Mesothelial cell of epicardium (in vitro differentiated cells): ENCODE results near the gene MID1. TPM values are rescaled to one million over a fixed set of nuclear protein-coding genes. Genes with fewer than 3 reads are reported as not detected.

ENCODE experiments used
- DNase-seq, 2 experiments: peaks; one replicate each; pipeline ENCODE4 v3.0.0; 2021; ENCODE audit warnings: low spot score in 2 of 2; ENCODE audit not compliant: unreplicated experiment in 2 of 2
- H3K27ac Mint-ChIP-seq: 2 replicates; pipeline ENCODE4 v1.8.0; 2021; ENCODE audit warnings: mixed read lengths
- H3K27me3 Mint-ChIP-seq: 2 replicates; pipeline ENCODE4 v1.8.0; 2021; ENCODE audit warnings: low read depth, mixed read lengths
- H3K36me3 Mint-ChIP-seq: 2 replicates; pipeline ENCODE4 v1.8.0; 2021; ENCODE audit warnings: mixed read lengths
- H3K4me1 Mint-ChIP-seq: 2 replicates; pipeline ENCODE4 v1.8.0; 2021; ENCODE audit warnings: mixed read lengths
- H3K4me3 Mint-ChIP-seq: 2 replicates; pipeline ENCODE4 v1.8.0; 2021; ENCODE audit warnings: mild to moderate bottlenecking, moderate library complexity, mixed read lengths
- H3K9me3 Mint-ChIP-seq: 2 replicates; pipeline ENCODE4 v1.8.0; 2021; ENCODE audit warnings: mixed read lengths
- CTCF ChIP-seq: fragments of 200-600 bp; sonication (generic); IDR thresholded peaks from one replicate; pipeline ENCODE4 v1.5.0; 2021; ENCODE audit warnings: antibody characterized with exemption; ENCODE audit not compliant: unreplicated experiment
- total RNA-seq: library from RNA; stranded (reverse); gene quantifications from 3 replicates; pipeline ENCODE4 v1.2.1, GENCODE V29; 2021

The MID1 gene
- total RNA-seq, 1 donor from 2014 or later: 48.3 TPM

GRCh38 chrX:10582945-10583344 lies 37.4 kb downstream of the MID1 start:
- TF ChIP-seq CTCF: no peak
- peaks cover 25% of the 10 kb centered on the region for H3K36me3 Mint-ChIP-seq
- H3K9me3 Mint-ChIP-seq: peaks cover 27% of the 10 kb centered on the region

GRCh38 chrX:10582215-10582733 lies 38.1 kb downstream of the MID1 start:
- peaks cover 40% of the 10 kb centered on the region for H3K4me1 Mint-ChIP-seq
- no peak for TF ChIP-seq CTCF
- no peak overlapping the region for H3K27ac Mint-ChIP-seq
- no peaks in the 10 kb centered on the region for H3K27me3 Mint-ChIP-seq
- no peak overlapping the region for H3K4me3 Mint-ChIP-seq
- peaks cover 25% of the 10 kb centered on the region for H3K36me3 Mint-ChIP-seq
- DNase-seq: no peak
- H3K9me3 Mint-ChIP-seq: peaks cover 27% of the 10 kb centered on the region

More at GRCh38 chrX:10582945-10583344, 37.4 kb downstream of the MID1 start:
- Mint-ChIP-seq H3K27ac (no peak overlapping the region), H3K4me3 (no peak overlapping the region), H3K4me1 (peaks cover 37% of the 10 kb centered on the region), H3K27me3 (no peaks in the 10 kb centered on the region)
- DNase-seq: no peak

- no peak for DNase-seq
- Mint-ChIP-seq H3K27ac (peak overlapping the region; percentile 96), H3K4me1 (peaks cover 55% of the 10 kb centered on the region), H3K9me3 (peaks cover 18% of the 10 kb centered on the region), H3K27me3 (no peaks in the 10 kb centered on the region), H3K36me3 (peaks cover 13% of the 10 kb centered on the region), H3K4me3 (peak overlapping the region; percentile 55)
- TF ChIP-seq CTCF: no peak
Observed at GRCh38 chrX:10579112-10580011, 41.0 kb downstream of the MID1 start.

- peaks cover 55% of the 10 kb centered on the region for H3K4me1 Mint-ChIP-seq
- DNase-seq: no peak
- no peak for TF ChIP-seq CTCF
- no peaks in the 10 kb centered on the region for H3K27me3 Mint-ChIP-seq
- H3K4me3 Mint-ChIP-seq: no peak overlapping the region
- peaks cover 17% of the 10 kb centered on the region for H3K9me3 Mint-ChIP-seq
- peaks cover 8% of the 10 kb centered on the region for H3K36me3 Mint-ChIP-seq
- peak overlapping the region; percentile 81 for H3K27ac Mint-ChIP-seq
Observed at GRCh38 chrX:10578527-10578926, 41.9 kb downstream of the MID1 start.

- H3K4me3 Mint-ChIP-seq: no peak overlapping the region
- peak overlapping the region; percentile 81 for H3K27ac Mint-ChIP-seq
Observed at GRCh38 chrX:10577853-10578252, 42.5 kb downstream of the MID1 start.

More at GRCh38 chrX:10577853-10578252, 42.5 kb downstream of the MID1 start:
- no peaks in the 10 kb centered on the region for H3K27me3 Mint-ChIP-seq
- peaks cover 17% of the 10 kb centered on the region for H3K9me3 Mint-ChIP-seq
- DNase-seq: no peak
- H3K4me1 Mint-ChIP-seq: peaks cover 55% of the 10 kb centered on the region
- H3K36me3 Mint-ChIP-seq: peaks cover 8% of the 10 kb centered on the region
- no peak for TF ChIP-seq CTCF
